ENCODE results near the gene DST. TPM values are rescaled to one million over a fixed set of nuclear protein-coding genes. Genes with fewer than 3 reads are reported as not detected.
A peak's percentile ranks its signal among the peaks of the same experiment; 100 is the strongest.

The DST gene
- total and polyA plus RNA-seq, 2 donors (not counting 1 experiment from before 2014, with no cell fraction given), result 1.5 to 1.9 TPM

- intact Hi-C loops (cut with micrococcal nuclease), result no loop called here
- Histone ChIP-seq H3K36me3 (replicated peaks in 1 of 2; ENCODE audit: control extremely low read depth in 1 of 2, control insufficient read depth in 1 of 2, extremely low read depth in 1 of 2, insufficient read depth in 2 of 2, low read length in 1 of 2) (no peaks in the 10 kb centered on the region), H3K4me1 (ENCODE audit: control insufficient read depth in 2 of 2, insufficient read depth in 2 of 2, low read length in 2 of 2) (no peaks in the 10 kb centered on the region), H3K79me2 (ENCODE audit: control insufficient read depth, insufficient read depth, low read length) (no peaks in the 10 kb centered on the region), H3K27me3 (replicated peaks in 1 of 4; ENCODE audit: control extremely low read depth in 1 of 4, control insufficient read depth in 3 of 4, insufficient read depth in 4 of 4, low read length in 3 of 4) (no peaks in the 10 kb centered on the region), H3K9me3 (ENCODE audit: control extremely low read depth in 1 of 3, control insufficient read depth in 2 of 3, insufficient read depth in 1 of 3, low read length in 2 of 3) (no peaks in the 10 kb centered on the region), H3K4me3 (ENCODE audit: control extremely low read depth in 1 of 5, extremely low read depth in 1 of 5, insufficient read depth in 1 of 5, low read depth in 2 of 5, low read length in 4 of 5) (no peak overlapping the region), H3K27ac (ENCODE audit: low read length in 2 of 2) (no peak overlapping the region), H4K20me1 (ENCODE audit: control insufficient read depth, insufficient read depth, low read length, poor library complexity, severe bottlenecking) (no peaks in the 10 kb centered on the region), H2AFZ (ENCODE audit: insufficient read depth, low read depth, low read length, poor library complexity, severe bottlenecking) (no peak overlapping the region), H3K4me2 (replicated peaks; ENCODE audit: low read depth, low read length, poor library complexity, severe bottlenecking) (no peak overlapping the region), H3K9ac (ENCODE audit: low read length) (no peak overlapping the region)
- peaks cover 4% of the 10 kb centered on the region for H3K27me3 Mint-ChIP-seq
- peaks cover 2% of the 10 kb centered on the region for H3K4me1 Mint-ChIP-seq
- no peak for DNase-seq
- ChIA-PET CTCF (no interaction called here), POLR2A (no interaction called here)
- WGBS (ENCODE audit: insufficient coverage), result 98% methylated on average over 4 of the region's 8 CpGs
- no peak for ATAC-seq (ENCODE audit: low read depth)
- no peak for TF ChIP-seq EZH2 (IDR thresholded peaks at IDR 0.05; ENCODE audit: borderline replicate concordance, insufficient read depth, low read depth, low read length, poor library complexity, severe bottlenecking)
- TF ChIP-seq CTCF (IDR thresholded peaks at IDR 0.05), result no peak
- H3K4me3 Mint-ChIP-seq, result no peak overlapping the region
- H3K9me3 Mint-ChIP-seq (ENCODE audit: insufficient read depth), result no peaks in the 10 kb centered on the region
- H3K27ac Mint-ChIP-seq, result no peak overlapping the region
Measured at GRCh38 chr6:56534680-56535419, 107.8 kb downstream of the DST start.

GRCh38 chr6:56532766-56533551 lies 109.7 kb downstream of the DST start:
- no peaks in the 10 kb centered on the region for H3K27me3 ChIP-seq (replicated peaks in 1 of 4; ENCODE audit: control extremely low read depth in 1 of 4, control insufficient read depth in 3 of 4, insufficient read depth in 4 of 4, low read length in 3 of 4)
- H3K4me3 Mint-ChIP-seq, result no peak overlapping the region
- no peaks in the 10 kb centered on the region for H3K9me3 Mint-ChIP-seq (ENCODE audit: insufficient read depth)
- no peaks in the 10 kb centered on the region for H3K4me1 ChIP-seq (ENCODE audit: control insufficient read depth in 2 of 2, insufficient read depth in 2 of 2, low read length in 2 of 2)
- no peak overlapping the region for H3K4me2 ChIP-seq (replicated peaks; ENCODE audit: low read depth, low read length, poor library complexity, severe bottlenecking)
- H3K9ac ChIP-seq (ENCODE audit: low read length), result no peak overlapping the region
- no peak overlapping the region for H3K4me3 ChIP-seq (ENCODE audit: control extremely low read depth in 1 of 5, extremely low read depth in 1 of 5, insufficient read depth in 1 of 5, low read depth in 2 of 5, low read length in 4 of 5)
- no peak overlapping the region for H3K27ac Mint-ChIP-seq
- ATAC-seq (ENCODE audit: low read depth) (no peak), DNase-seq (no peak)
- no peaks in the 10 kb centered on the region for H4K20me1 ChIP-seq (ENCODE audit: control insufficient read depth, insufficient read depth, low read length, poor library complexity, severe bottlenecking)
- peak overlapping the region; percentile 13 for H2AFZ ChIP-seq (ENCODE audit: insufficient read depth, low read depth, low read length, poor library complexity, severe bottlenecking)
- TF ChIP-seq CTCF (IDR thresholded peaks at IDR 0.05) (no peak), EZH2 (IDR thresholded peaks at IDR 0.05; ENCODE audit: borderline replicate concordance, insufficient read depth, low read depth, low read length, poor library complexity, severe bottlenecking) (no peak)
- POLR2A ChIA-PET, result no interaction called here
- CTCF ChIA-PET, result no interaction called here
- no peaks in the 10 kb centered on the region for H3K79me2 ChIP-seq (ENCODE audit: control insufficient read depth, insufficient read depth, low read length)
- WGBS (ENCODE audit: insufficient coverage), result 100% methylated on average over 1 of the region's 5 CpGs
- H3K27ac ChIP-seq (ENCODE audit: low read length in 2 of 2), result no peak overlapping the region
- intact Hi-C loops (cut with micrococcal nuclease), result no loop called here
- H3K9me3 ChIP-seq (ENCODE audit: control extremely low read depth in 1 of 3, control insufficient read depth in 2 of 3, insufficient read depth in 1 of 3, low read length in 2 of 3), result no peaks in the 10 kb centered on the region
- H3K36me3 ChIP-seq (replicated peaks in 1 of 2; ENCODE audit: control extremely low read depth in 1 of 2, control insufficient read depth in 1 of 2, extremely low read depth in 1 of 2, insufficient read depth in 2 of 2, low read length in 1 of 2), result no peaks in the 10 kb centered on the region
- H3K27me3 Mint-ChIP-seq, result no peaks in the 10 kb centered on the region
- H3K4me1 Mint-ChIP-seq, result peaks cover 2% of the 10 kb centered on the region

All from B cell (primary cell).